K562 treated with DMSO at 1 percent for 24 hours (cell line): ENCODE results near the gene CDHR2. TPM values are rescaled to one million over a fixed set of nuclear protein-coding genes. Genes with fewer than 3 reads are reported as not detected.

ENCODE experiments used
- total RNA-seq: library from RNA; unstranded; fragments of 300-600 nt; gene quantifications from 2 replicates; pipeline ENCODE4 v1.2.3, GENCODE V29; 2022; ENCODE audit warnings: low read depth; ENCODE audit not compliant: insufficient read depth

CDHR2 gene, protein sequence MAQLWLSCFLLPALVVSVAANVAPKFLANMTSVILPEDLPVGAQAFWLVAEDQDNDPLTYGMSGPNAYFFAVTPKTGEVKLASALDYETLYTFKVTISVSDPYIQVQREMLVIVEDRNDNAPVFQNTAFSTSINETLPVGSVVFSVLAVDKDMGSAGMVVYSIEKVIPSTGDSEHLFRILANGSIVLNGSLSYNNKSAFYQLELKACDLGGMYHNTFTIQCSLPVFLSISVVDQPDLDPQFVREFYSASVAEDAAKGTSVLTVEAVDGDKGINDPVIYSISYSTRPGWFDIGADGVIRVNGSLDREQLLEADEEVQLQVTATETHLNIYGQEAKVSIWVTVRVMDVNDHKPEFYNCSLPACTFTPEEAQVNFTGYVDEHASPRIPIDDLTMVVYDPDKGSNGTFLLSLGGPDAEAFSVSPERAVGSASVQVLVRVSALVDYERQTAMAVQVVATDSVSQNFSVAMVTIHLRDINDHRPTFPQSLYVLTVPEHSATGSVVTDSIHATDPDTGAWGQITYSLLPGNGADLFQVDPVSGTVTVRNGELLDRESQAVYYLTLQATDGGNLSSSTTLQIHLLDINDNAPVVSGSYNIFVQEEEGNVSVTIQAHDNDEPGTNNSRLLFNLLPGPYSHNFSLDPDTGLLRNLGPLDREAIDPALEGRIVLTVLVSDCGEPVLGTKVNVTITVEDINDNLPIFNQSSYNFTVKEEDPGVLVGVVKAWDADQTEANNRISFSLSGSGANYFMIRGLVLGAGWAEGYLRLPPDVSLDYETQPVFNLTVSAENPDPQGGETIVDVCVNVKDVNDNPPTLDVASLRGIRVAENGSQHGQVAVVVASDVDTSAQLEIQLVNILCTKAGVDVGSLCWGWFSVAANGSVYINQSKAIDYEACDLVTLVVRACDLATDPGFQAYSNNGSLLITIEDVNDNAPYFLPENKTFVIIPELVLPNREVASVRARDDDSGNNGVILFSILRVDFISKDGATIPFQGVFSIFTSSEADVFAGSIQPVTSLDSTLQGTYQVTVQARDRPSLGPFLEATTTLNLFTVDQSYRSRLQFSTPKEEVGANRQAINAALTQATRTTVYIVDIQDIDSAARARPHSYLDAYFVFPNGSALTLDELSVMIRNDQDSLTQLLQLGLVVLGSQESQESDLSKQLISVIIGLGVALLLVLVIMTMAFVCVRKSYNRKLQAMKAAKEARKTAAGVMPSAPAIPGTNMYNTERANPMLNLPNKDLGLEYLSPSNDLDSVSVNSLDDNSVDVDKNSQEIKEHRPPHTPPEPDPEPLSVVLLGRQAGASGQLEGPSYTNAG (N-terminal part only)
- total RNA-seq = 0.07 and 0.13 TPM in 2 replicates

DNA sequence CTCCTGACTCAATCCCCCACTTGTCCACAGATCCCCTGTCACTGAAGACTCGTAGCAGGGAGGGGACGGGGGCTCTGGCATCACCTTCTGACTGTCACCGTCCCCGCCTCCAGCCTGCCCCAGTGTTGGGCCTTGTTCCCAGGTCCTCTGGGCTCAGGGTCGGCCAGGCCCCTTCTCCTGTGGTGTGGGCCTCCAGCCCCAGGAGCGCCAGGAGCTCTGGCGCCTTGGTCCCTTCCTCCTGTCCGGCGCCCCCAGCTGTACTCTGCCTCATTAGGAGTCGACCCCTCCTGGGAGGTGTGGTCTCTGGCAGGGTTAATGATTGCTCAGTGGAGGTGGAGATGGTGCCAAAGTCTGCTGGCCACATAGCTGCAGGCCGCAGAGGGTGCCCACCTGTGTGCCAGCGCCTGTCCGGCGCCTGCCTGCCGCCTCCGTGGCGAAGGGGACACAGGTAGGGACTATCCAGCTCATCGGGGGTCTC, at the start of gene CDHR2:
Gene CDHR2, plus strand, starts transcription at position 376 of the 478 bp plus-strand sequence. CDS start 16,011 bp downstream, outside the sequence.

DNA sequence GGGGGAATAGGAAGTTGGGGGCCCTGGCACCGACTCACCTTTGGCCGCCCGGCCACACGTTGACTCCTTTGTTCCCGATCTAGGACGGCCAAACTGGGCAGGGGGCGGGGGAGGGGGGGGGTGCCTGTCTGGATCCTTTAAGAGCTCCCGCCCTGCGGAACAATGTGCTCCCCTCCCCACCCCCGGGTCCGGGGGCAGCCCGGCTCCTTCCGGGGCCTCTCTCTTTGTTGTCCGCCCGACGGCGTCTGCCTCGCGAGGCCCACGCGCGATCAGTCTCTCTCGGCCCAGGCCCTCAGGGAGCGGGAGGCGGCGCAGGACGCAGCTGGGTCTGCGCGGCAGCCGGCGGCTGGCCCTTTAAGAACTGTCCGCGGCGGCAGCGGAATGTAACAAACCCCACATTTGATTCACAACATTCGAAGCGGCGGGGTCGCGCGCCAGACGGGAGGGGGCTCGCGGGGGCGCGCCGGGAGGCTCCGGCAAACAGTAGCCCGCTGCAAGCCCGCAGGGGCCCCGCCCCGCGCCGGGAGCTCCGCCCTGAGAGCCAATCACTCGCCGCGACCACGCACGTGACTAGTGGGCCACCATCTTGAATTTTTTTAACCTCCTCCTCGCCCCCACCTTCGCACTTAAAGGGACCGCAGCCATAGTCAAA, 12.1 kb upstream of the CDHR2 start, which contains the start of gene RNF44:
Gene RNF44, minus strand, starts transcription at position 501 of the 652 bp plus-strand sequence. CDS start 4,930 bp downstream, outside the sequence.

DNA sequence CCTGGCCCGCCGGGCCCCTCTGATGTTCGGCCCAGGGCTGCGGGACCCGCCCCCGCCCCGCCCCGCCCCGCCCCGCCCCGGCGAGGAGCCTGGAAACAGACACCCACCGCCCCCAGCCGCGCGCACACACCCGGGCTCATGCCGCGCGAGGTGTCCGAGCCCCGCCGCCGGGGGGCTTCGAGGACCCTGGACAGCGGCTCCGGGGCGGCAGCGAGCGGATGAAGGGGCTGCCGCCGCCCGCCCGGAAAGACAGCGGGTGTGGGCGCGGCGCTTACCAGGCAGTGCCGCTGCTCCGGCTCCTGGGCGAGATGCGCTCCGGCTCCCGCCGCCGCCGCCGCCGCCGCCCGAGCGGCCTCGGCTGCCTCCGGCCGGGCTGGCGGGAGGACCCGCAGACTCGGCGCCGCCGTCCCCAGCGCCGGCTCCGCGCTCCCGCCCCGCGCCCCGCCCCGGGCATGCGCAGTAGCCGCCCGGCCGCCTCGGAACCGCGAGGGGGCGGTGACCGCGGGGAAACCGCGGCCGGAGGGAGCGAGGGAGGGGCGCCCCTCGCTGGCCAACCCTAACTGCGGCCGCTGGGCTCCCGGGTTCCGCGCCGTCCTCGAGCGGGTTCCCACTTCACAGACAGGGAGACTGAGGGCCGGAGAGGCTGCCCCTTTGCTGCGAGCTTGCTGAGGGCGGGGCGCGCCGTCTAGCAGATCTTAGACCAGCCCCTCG, 60.7 kb downstream of the CDHR2 start, which contains the start of gene GPRIN1:
Gene GPRIN1, minus strand, starts transcription at position 433 of the 711 bp plus-strand sequence. CDS start 10,322 bp downstream, outside the sequence.

GRCh38 chr5:176629853-176630680, 80.9 kb downstream of the CDHR2 start, which contains the start of the genes EIF4E1B and SNCB:
Gene EIF4E1B (plus strand): TSS chr5:176630675. CDS start chr5:176642788, 12,113 bp downstream.
Gene SNCB (minus strand): TSS chr5:176630534. CDS start chr5:176629654, 880 bp downstream.

Other genes starting within 250 kb of the CDHR2 start
- gene KIAA1191, start 187.6 kb upstream of the CDHR2 start, total RNA-seq = 61.4 and 66.3 TPM in 2 replicates
- 0.06 TPM in 1 of 2 replicates, not detected in the other for gene ARL10, start 183.9 kb upstream of the CDHR2 start, total RNA-seq
- gene NOP16, start 160.7 kb upstream of the CDHR2 start, total RNA-seq = 16.8 and 17.2 TPM in 2 replicates
- gene HIGD2A, start 160.6 kb upstream of the CDHR2 start, total RNA-seq = 379 and 402 TPM in 2 replicates
- gene CLTB, start 132.8 kb upstream of the CDHR2 start, total RNA-seq = 103 and 104 TPM in 2 replicates
- 24.1 and 25.6 TPM in 2 replicates for gene FAF2, start 101.0 kb upstream of the CDHR2 start, total RNA-seq
- 39.7 and 43.9 TPM in 2 replicates for gene RNF44, start 11.9 kb upstream of the CDHR2 start, total RNA-seq
- 8.0 and 9.3 TPM in 2 replicates for gene GPRIN1, start 60.8 kb downstream of the CDHR2 start, total RNA-seq
- gene SNCB, start 81.2 kb downstream of the CDHR2 start, total RNA-seq = not detected in 2 replicates
- not detected in 2 replicates for gene EIF4E1B, start 81.3 kb downstream of the CDHR2 start, total RNA-seq
- gene TSPAN17, start 98.1 kb downstream of the CDHR2 start, total RNA-seq = 51.7 and 54.1 TPM in 2 replicates